SIG-M5 (cell line): ENCODE measurements around the gene CLK1.

Source experiments
- DNase-seq: peaks from one replicate; lab custom pipeline; 2025; lab: John Stamatoyannopoulos, UW

The CLK1 gene

DNA sequence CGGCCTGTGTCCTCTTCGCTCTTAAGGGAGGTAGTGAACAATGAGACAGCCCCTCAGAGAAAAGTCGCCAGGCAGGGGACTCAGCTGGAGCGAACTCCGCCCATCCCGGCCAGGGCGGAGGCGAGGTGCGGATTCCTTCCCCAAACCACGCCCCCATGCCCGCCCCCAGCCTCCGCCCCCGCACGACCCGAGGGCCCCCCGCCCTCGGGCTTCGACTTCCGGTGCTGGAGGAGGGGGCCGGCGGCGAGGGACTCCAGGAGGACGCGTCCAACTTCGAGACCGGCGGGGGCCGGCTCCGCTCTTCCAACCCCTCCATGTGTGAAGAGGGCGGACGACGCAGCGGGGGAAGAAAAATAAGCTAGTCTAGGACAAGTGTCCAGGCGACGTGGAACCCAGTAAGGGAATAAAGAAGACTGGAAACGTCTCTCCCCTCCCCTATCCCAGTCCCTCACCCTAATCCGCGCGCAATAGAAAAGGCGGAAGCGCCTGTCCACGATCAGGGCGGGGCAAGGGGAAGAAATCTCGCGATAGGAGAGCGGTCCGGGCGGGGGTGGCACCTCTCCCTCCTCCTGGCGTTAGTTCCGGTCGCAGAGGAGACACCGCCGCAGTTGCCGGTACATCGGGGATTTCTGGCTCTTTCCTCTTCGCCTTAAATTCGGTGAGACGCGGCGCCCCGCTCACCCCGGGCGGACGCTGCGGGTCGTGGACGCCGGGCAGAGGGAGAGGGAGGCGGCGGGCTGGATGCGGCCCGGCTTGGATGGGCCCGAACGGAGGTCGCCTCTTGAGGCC, 52.9 kb downstream of the CLK1 start, which contains the start of gene BZW1:
Gene BZW1, plus strand, starts transcription at position 578 of the 789 bp plus-strand sequence. CDS start 1,308 bp downstream, outside the sequence.
- DNase-seq = peak; percentile 91

DNA sequence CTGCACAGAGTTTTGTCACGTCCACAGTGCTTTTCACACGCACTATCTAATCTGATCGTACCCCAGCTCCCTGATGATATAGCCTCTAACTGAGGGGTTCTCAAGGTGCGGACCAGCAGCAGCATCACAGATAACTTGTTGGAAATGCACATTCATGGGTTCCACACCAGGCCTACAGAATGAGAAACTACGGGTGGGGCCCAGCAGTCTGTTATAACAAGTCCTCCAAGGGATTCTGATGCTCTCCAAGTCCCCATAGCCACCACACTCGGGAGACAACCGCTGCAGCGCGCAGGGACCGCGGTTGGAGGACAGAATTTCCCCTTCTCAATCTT, 53.5 kb downstream of the CLK1 start:
- DNase-seq = no peak

DNA sequence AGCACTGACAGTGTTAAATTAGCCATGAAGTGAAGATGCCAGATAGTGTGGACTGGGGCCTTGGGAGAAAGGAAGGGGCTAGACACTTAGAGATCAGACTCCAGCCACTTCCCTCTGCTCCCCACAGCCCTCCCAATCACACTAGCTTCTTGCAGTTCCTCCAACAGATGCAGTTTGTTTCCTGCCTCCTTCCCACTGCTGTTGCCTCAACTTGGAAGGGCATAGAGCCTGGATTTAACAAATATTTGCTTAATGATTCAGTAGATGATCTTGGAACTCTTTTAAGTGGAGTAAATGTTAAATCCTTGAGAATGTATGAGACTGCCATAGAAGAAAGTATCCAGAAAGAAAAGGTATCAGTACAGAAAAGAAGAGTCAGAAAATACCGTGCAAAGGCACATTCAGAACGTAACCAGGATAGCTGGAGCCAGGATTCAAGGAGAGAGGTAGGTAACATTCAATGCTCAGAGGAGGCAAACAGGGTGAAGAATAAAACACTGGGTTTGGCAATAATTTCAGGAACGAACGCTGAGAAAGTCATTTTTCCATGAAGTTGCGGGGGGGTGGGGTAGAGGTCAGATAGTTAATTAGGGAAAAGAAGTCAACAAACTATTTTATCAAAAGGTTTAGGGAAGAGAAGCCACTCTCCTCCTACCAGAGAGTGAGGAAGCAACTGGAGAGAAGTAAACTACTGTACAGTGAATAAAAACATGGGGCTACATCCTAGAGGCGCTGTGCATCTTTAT, 54.0 kb downstream of the CLK1 start:
- DNase-seq = no peak

DNA sequence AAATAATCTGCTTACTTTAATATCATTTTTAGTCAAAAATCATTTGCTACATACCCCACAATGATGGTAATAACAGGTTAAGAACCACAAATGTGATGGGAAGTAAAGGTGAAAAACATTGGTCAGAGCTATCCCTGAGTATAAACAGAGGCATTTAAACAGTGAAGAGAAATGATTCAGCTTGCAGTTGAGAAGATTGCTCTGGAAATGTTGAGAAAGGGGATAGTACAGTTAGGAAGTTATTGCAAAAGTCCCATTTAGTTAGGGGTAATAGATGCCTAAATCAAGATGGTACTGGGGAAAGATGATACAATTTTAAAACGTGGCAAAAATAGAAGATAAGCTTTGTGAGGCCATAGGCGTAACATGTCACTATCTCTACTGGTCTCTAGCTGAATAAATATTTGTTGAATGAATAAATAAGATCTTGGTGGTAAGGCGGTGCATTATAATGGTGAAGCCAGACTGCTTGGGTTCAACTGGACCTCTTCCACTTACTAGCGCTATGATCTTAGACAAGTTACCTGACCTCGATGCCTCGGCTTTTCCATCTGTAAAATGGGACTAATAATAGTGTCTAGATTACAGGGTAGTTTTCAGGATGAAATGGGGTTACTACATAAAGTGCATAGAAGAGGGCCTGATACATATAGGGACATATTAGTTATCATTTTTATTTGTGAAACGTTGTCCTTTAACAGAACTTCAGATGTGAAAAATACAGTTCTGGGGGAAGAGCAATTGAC, 54.8 kb downstream of the CLK1 start:
- no peak for DNase-seq
